ENCODE results near the gene NAA80.

Gene NAA80, protein sequence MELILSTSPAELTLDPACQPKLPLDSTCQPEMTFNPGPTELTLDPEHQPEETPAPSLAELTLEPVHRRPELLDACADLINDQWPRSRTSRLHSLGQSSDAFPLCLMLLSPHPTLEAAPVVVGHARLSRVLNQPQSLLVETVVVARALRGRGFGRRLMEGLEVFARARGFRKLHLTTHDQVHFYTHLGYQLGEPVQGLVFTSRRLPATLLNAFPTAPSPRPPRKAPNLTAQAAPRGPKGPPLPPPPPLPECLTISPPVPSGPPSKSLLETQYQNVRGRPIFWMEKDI

DNA sequence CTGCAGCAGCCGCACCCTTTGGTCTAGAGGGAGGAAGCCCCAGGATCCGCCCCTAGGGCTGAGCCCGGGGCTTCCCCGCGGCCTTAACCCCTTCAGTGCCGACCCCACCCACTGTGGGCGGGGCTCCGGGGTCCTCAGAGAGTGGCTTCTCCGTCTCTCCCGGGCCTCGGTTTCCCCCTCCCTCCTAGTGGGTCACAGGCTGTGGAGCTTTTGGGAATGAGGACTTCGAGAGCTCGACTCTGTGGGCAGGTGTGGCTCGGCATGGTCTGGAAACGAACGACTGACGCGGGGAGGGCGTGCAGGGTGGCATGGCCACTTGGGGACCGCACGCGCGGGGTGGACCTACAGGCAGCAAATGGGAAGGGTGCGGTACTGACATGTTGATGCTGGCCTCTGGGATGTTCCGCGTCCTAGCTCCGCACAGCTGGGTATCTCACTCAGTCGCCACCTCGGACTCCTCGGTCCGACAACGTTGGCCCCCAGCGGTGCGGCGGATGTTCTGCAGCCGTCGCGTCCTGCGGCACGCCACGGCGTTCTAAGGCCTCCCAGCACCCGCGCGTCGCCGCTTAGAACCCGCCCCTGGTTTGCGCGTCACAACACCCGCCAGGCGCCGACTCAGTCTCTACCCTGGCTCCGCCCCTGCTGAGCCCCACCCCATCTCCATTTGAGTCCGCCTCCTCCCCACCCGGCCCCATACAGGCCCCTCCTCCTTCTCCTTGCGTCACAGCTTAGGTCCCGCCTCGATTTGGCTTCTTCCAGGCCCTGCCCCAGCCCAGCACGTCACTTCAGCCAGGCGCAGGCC lies at the start of gene NAA80, which contains the start of gene HYAL3:
TSS of gene NAA80 (minus strand) at position 570 of the 802 bp plus-strand sequence. CDS start 1,942 bp downstream, outside the sequence.
TSS of gene HYAL3 (minus strand) at position 570 of the 802 bp plus-strand sequence. CDS start 3,803 bp downstream, outside the sequence.
- ATAC-seq (peak; percentile 87), DNase-seq (peak; percentile 99)

DNA sequence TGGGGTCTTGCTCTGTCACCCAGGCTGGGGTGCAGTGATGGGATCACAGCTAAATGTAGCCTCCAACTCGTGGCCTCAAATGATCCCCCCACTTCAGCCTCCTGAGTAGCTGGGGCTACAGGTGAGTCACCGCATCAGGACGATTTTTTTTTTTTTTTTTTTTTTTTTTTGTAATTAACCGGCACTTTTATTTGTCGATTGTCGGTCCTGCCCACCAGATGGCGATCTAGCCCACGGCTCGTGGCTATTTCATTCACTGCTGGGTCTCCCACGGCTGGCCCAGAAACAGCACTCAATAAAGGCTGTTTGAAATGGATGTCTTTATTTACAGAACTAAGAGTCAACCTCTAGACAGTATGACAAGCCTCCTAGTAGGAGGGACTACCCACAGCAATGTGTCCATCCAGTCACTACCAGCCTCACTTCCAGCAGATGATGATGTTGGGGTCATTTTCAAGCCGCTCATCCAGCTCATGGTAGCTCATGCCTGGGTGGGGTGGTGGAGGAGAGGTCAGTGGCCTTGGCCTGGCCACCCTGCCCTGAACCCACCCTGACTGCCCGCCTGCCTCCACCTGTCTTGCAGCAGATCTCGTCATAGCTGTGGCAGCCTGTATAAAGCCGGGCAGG lies 48.1 kb upstream of the NAA80 start:
- DNase-seq: peak; percentile 76
- no peak for ATAC-seq

DNA sequence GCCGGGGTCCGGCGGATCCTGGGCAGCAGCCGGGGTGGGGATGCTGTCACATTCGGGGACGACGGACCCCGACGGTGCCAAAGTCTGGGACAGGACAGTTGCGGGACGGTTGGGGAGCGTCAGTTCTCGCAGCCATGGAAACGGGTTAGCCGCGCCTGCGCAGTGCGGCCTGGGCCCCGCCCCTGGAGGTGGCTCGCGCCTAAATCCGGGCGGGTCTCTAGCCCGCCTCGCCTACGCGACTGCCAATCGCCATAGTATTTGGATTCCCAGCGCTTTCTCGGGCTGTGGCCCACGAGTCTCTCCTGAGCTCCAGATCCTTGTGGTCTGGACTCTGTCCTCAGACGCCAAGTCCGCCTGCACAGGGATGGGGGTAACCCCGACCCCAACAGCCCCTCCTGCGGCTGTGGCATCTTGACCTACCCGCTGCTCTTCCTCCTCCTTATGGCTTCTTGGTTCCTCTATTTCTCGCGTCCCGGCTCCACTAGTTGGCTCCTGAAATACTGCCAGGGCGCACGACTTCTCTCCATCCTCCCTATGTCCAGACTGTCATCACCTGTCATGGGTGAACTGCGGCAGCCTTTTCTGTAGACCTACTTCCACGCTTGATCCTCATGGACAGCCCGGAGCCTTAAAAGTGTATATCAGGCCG lies 46.5 kb upstream of the NAA80 start, which contains the start of gene ZMYND10:
TSS of gene ZMYND10 (minus strand) at position 147 of the 649 bp plus-strand sequence. CDS start 153 bp downstream, outside the sequence.
- ATAC-seq (peak; percentile 11), DNase-seq (peak; percentile 82)

DNA sequence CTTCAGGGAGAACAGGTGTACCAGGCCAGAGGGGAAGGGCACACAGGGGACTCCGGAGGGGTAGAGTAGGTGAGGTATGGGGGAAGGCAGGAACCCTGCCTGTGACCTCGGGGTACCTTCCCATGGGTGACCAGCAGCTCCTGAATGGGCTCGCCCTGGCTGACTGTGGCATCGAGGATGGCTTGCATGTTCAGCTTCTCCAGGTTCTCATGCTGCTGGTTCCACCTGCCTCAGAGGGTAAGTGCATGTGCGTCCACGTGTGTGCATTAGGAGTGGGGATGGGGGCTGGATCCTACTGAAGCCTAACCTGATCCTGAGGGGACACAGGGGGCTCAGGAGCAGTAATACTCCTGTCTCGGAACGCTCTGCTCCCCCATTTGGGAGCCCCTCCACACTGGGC lies 45.8 kb upstream of the NAA80 start:
- no peak for ATAC-seq
- DNase-seq: no peak

DNA sequence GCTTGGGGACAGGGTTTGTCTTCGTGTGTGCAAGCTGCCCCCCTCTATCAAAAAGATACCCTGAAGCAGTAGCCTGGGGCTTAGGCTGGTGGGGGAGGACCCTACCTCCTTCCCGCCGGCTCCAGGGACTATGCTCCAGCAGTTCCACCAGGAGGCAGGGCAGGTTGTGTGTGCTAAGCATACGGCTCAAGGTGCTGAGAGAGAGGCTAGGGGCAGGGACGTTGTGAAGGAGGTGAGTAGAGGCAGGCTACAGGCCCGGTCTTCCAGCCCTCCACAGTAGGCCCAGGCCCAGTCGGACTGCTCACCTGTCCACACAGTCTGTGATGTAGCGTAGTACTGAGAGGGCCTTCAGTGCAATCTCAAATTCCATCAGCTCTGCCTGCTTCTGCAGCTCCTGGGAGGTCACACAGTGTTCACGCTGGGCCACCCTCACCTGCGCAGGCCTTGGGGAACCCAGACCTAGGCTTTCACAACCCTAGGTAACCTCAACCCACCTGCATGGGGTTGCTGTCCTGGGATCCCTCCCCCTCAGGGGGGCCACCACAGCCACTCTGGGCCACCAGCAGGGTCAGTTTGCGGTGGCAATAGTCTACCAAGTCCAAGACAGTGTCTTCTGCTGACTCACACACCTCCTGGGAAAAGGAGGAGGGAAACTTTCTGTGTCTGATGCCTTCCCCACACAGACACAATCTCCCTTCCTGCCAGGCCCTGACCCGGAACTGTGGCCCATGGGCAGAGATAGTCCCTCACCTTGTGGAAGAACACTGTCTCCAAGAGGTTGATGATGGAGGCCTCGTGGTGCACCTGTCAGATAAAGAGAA lies 43.8 kb upstream of the NAA80 start:
- DNase-seq: no peak
- ATAC-seq: no peak

DNA sequence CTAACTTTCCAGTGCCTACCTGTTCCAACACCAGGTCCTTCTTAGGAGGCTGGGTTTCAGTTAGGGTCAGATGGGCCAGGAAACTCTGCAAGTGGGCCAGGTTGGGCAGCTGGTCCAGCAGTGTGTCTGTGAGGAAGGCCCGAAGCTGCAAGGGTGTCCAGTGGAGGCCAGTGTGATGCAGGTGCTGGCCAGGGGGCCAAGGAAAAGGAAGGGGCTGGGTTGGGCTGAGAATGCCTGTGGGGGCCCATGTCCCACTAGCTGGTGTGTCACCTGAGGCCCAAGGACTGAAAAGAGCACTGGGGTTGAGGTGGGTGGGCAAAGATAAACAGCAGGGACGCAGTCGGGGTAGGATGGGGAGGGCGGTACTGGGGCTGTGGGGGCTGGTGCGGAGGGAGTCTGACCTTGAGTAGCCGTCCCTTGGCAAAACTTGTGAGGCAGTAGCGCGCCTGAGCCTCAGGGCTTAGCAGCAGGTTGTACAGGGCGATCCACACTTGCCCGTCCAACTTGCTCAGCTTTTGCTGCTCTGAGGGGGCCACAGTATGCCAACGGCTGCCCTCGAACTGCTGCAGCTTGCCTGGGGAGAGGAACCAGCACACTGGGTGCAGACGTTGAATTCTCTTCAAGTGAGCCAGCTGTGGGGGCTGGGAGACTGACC lies 42.9 kb upstream of the NAA80 start:
- no peak for DNase-seq

DNA sequence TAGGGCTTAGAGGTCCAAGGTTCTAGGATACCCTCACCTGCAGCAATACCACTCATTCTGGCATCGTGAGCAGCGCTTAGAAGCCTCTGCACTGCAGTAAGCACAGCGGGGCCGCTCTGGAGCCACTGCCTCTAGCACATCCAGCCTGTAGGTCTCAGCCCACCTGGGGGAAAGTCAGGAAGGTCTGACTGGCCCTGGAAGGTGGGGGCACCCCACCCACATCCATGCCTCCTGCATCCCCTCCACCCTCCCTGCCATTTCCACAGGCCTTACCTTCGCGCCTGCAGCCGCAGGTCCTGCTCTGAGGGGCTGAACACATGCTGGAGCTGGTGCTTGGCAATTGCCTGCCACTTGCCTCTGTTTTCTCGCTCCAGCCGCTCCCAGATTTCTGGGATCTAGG lies 42.3 kb upstream of the NAA80 start:
- ATAC-seq (no peak), DNase-seq (no peak)

More for the DNA sequence above, 42.9 kb upstream of the NAA80 start:
- ATAC-seq: no peak

DNA sequence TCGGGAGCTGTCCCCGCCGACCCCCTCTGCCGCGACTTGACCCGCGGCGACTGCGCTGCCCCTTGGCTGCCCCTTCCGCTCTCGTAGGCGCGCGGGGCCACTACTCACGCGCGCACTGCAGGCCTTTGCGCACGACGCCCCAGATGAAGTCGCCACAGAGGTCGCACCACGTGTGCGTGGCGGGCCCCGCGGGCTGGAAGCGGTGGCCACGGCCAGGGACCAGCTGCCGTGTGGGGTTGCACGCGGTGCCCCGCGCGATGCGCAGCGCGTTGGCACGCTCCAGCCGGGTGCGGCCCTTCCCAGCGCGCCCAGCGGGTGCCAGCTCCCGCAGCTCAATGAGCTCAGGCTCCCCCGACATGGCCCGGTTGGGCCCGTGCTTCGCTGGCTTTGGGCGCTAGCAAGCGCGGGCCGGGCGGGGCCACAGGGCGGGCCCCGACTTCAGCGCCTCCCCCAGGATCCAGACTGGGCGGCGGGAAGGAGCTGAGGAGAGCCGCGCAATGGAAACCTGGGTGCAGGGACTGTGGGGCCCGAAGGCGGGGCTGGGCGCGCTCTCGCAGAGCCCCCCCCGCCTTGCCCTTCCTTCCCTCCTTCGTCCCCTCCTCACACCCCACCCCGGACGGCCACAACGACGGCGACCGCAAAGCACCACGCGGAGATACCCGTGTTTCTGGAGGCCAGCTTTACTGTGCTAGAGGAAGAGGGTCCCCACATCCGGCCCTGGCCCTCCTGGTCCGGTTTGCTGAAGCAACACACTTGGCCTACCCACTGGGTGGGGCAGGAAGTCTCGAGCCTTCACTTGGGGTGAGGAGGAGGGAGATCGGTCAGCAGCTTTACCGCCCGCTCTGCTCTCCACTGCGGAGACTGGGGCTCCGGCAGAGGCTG lies 41.5 kb upstream of the NAA80 start, which contains the start of gene RASSF1:
TSS of gene RASSF1 (minus strand) at position 389 of the 882 bp plus-strand sequence. CDS start at position 358, 31 bp downstream.
- ATAC-seq: peak; percentile 55
- peak; percentile 85 for DNase-seq

DNA sequence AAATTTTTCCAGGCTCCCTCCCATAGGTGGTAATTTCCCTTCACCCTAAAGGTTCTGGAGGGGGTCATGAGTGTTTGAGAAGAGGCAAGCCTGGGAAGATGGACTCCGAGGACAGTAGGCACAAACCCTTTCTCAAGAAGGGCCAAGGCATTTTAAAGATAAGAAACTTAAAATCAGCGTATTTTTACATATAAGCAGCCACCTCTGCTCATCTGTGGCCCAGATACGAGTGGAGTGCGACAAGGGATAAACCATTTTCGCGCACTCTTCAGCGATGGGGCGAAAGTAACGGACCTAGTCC lies 40.9 kb upstream of the NAA80 start:
- no peak for ATAC-seq
- DNase-seq: no peak

DNA sequence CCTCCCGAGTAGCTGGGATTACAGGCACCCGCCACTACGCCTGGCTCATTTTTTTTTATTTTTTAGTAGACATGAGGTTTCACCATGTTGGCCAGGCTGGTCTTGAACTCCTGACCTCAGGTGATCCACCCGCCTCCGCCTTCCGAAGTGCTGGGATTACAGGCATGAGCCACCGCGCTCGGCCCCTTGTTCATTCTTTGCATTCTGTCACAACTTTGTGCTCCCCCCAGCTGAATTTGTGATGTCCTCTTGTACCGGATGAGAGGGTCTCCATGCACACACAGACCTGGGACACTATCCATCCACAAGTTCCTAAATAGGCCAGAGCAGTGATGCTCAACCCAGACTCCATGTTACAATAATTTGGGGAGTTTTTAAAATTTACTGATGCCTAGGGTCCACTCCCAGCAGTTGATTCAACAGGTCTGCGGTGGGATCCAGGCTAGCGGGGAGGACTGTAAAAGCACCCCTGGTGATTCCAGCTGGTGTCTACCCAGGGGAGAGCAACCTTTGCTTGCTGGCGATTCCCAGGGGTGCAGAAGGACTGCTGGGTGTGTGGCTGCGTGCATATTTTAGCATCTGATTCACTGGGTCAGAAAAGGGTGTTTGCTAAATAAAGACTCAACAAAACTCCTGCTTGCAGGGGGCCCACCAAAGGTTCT lies 40.4 kb upstream of the NAA80 start:
- DNase-seq: no peak
- ATAC-seq: no peak

DNA sequence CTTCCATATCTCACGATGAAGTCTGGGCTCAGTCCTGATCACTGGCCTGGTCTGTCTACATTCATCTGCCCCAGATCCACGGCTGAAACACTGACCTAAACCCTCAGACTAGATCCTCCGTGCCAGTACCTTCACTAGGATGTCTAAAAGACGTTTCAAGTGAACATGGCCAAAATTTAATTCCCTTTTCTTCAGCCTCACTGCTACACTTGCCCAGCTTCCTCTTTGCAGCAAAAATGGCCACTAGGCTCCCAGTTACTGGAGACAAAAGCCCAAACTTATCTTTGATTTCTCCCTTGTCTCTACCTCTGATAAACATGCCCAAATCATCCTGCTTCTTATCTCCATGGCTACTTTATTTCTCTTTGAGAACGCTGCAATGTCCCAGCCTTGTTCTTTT lies 39.8 kb upstream of the NAA80 start:
- no peak for DNase-seq
- ATAC-seq: no peak

DNA sequence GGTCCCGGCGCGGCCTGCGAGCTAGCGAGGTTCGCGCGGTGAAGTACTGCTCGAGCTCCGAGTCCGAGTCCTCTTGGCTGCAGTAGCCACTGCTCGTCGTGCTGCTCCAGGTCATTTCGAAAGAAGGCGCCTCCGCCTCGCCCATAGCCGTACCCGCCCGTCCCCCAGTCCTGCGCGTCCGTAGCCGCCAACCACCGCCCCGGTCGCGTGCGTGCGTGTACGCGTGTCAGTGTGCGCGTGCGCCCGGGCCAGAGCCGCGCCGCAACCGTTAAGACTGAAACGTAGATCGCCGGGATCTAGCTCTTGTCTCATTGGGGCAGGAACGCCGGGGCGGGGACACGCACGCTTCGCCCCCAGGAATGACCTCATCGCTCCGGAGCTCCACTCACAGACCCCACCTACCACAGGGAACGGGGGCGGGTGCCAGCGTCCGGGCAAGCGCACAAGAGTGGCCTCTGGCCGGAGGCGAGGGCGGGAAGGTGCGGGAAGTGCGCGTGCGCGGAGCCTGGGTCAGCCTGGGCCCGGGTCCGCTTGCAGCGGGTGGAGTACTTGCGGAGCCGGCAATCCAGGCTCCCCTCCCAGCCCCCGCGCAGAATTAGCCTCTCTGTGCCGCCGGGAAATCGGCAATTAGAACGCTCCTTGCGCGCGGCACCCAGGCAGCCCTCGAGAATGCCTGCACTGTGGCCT lies 38.1 kb upstream of the NAA80 start:
- peak; percentile 78 for ATAC-seq
- DNase-seq: peak; percentile 99

DNA sequence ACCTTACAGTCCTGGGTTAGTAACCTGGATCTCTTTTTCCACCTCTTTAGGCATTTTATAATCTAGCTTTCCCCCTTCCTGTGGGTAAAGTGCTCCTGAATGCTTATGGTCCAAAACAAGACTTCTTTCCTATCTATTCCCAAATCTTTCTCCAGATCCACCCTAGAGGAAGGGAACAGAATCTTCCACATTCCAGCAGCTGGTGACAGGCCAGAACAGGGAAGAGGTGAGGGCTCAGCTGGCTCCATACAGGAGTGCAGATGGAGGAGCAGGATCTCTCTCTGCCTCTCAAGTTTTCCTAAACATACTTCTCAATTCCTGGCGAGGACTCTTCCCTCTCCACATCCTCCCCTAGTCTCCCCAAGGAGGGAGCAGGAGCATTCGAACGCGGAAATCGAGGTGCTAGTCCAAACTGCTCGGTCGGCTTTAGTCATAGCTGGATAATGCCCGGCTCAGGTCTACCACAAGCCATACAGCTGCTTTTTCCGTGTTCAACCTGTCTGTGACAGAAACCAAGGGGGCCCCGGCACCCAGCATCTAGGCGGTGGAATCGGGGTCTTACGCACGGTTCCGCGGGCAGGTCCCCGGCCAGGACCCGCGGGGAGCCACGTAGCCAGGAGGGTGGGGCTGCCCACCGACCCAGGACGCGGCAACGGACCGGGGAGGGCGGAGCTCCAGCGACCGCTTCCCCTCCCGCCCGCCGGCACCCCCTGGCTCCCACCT lies 37.4 kb upstream of the NAA80 start:
- no peak for DNase-seq
- peak; percentile 12 for ATAC-seq

DNA sequence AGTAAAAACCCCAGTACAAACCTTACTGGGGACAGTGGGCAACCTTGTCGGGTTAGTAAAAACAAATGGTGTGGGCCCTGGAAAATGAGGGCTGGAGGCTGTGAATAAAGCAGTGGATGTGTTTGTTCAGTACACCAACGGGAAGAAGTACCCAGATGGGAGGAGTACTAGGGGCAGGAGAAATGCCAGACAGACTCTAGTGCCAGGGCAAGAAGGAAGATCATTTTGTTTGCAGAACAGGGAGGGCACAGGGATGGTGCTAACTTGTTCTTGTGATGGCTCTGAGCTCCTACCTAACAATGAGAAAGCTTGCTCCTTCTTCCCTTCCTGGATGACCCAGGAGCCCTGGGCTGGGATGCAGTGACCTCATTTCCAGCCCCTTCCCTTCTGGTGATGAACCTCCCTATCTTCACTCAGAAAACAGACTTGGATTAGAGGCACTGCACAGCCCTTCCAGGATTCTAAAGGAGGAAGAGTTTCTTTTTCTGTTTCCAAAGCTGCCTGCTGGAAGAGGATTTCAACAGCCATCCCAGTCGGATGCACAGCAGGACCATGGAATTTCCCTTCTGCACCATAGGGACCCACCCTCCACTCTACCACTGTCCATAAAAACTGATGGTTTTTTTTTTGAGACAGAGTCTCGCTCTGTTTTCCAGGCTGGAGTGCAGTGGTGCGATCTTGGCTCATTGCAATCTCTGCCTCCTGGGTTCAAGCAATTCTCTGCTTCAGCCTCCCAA lies 35.3 kb upstream of the NAA80 start:
- no peak for ATAC-seq
- no peak for DNase-seq

DNA sequence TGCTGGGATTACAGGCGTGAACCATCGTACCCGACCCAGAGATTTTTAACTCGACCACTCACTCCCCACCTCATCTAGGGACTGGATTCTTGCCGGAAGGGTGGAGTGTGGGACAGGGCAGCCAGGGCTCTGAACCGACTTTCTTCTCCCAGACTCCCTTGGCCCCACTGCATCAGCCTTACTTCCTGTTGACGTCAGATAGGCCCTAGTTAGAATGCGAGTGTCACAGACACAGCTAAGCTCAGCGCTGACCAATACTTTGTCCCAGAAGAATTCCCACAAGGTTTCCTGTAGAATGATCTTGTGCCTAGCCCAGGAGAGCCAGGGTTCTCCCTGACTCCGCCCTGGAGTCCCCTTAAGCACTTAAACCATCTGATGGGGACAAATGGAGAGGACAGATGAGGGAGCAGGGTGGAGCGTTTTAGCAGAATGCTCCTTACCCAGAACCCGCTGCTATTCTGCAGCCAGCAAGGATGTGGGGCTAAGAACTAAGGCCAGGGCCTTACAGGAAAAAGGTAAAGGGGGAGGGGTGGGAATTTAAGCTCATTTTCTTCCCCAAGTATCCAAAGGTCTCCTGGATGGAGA lies 34.6 kb upstream of the NAA80 start:
- no peak for ATAC-seq
- DNase-seq: no peak

DNA sequence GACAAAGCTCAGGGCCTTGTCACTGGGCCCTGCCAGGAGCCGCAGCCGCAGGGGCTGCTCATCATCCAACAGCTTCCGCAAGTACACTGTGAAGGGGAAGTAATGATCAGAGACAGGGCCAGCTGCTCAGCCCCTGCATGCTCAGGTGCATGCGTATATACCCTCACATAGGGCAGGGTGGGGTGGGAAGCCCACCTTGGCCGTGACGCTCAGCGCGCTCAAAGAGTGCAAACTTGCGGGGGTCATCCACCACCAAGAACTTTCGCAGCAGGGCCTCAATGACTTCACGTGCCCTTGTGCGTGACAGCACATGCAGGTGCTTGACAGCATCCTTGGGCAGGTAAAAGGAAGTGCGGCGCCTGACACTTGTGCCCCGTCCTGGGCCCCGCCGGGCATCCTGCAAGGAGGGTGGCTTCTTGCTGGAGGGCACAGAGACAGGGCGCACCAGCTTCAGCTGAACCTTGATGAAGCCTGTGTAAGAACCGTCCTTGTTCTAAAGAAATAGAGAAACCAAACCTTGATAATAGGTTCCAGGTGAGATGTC lies 32.2 kb upstream of the NAA80 start:
- no peak for ATAC-seq
- no peak for DNase-seq

DNA sequence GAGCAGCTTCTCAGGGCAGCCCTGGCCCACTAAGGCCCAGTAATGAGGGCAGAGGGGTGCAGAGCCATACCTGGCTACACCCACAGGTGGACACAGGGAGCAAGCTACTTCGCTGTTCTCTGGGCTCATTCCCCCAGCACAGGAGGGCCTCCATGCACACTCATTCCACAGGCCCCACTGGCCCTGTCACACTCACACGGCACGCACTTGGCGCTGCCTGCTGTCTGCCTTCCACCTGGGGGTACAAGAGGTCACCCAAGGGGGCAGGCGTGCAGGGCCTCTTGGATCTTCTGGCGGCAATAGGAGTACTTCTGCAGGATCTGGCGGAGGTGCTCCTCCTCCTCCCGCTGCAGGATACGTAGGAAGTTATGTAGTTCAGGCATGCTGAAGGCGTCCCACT lies 31.1 kb upstream of the NAA80 start:
- no peak for DNase-seq
- ATAC-seq: no peak

Measured in stimulated activated naive CD8-positive, alpha-beta T cell treated with anti-CD3 and anti-CD28 coated beads, Interleukin-15, Interleukin-2, amounts not matched to agents 100 U/mL and 50 U/mL, for 24 hours (primary cell).